Mucosa of descending colon (tissue), 3 donors: ENCODE results near the gene PFKM. TPM values are rescaled to one million over a fixed set of nuclear protein-coding genes. Genes with fewer than 3 reads are reported as not detected.
"Not testable (repeated sequence)": the region's sequence is repeated elsewhere in the genome, so short reads cannot be mapped to it uniquely, and the experiment has no call there.

Experiments used
- ATAC-seq: fragments of 200-7000 bp; cut with Tn5 transposase; one replicate; pipeline ENCODE4 v1.9.1; 2020; ENCODE audit warnings: mild to moderate bottlenecking, moderate library complexity
- DNase-seq, 3 donors: peaks; one replicate each; pipeline ENCODE4 v3.0.0-alpha.2; 2020
- H3K36me3 ChIP-seq: fragments of 200-600 bp; one replicate; pipeline ENCODE4 v1.8.0; 2021; ENCODE audit warnings: low read depth, mild to moderate bottlenecking
- H3K4me1 ChIP-seq: fragments of 200-600 bp; one replicate; pipeline ENCODE4 v1.8.0; 2021; ENCODE audit warnings: low read depth, mild to moderate bottlenecking
- H3K4me3 ChIP-seq: fragments of 200-600 bp; one replicate; pipeline ENCODE4 v1.8.0; 2021; ENCODE audit warnings: mild to moderate bottlenecking
- H3K9me3 ChIP-seq: fragments of 200-600 bp; one replicate; pipeline ENCODE4 v1.8.0; 2021; ENCODE audit warnings: mild to moderate bottlenecking
- intact Hi-C, 2 donors: fragments of 100-400 bp; cut with DNase I in 1 of 2; cut with micrococcal nuclease in 1 of 2; formaldehyde crosslinking; loops; one replicate each; pipeline versions ENCODE4 v1.11.0 to v1.11.1; 2022; cut with DNase I, micrococcal nuclease
- total RNA-seq, 3 donors: library from RNA; stranded (reverse); fragmentation: NEBNext Ultra II Directional in 2 of 3; extraction: Animal tissue kit (Norgen Biotek cat#: 25700) in 2 of 3; gene quantifications; one replicate each; pipeline versions ENCODE4 v1.2.1 to v1.2.4, GENCODE V29; 2021 to 2023
- TF ChIP-seq, protein P1 (sequence below): fragments of 200-600 bp; IDR thresholded peaks from one replicate; pipeline ENCODE4 v1.8.0; 2022; ENCODE audit warnings: antibody characterized with exemption, mild to moderate bottlenecking
- donor health status: DM: no; HTN: no; CAD: no; lungs with moderate emphysema.
- donor health status: DM: no; HTN: no; CAD: no.
- donor health status: DM: no; HTN: yes; CAD: no.

Gene PFKM
- total RNA-seq, 3 donors from 2014 or later = 37.3 to 98.8 (median 40.9) TPM

DNA sequence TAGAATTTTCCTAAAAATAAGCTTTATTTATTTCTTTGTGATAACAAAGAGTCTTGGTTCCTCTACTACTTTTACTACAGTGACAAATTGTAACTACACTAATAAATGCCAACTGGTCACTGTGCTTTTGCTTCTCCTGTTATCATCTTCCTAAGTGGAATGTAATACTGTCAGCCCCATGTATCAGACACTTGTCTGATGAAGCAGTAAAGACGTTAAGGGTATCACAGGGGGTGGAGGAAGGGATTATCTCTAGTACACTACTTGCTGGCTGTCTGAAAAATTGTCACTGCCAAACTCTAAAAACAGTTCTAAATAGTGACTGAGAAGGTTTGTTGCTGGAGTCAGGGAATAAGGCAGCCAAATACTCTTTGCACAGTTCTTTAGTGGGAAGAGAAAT is 26.8 kb downstream of the PFKM start:
- intact Hi-C loops = no loop called here
- Histone ChIP-seq H3K36me3 (peaks cover 6% of the 10 kb centered on the region), H3K4me1 (no peaks in the 10 kb centered on the region), H3K4me3 (no peak overlapping the region), H3K9me3 (no peaks in the 10 kb centered on the region)
- DNase-seq (no peak), ATAC-seq (no peak)
- TF ChIP-seq, protein P1, sequence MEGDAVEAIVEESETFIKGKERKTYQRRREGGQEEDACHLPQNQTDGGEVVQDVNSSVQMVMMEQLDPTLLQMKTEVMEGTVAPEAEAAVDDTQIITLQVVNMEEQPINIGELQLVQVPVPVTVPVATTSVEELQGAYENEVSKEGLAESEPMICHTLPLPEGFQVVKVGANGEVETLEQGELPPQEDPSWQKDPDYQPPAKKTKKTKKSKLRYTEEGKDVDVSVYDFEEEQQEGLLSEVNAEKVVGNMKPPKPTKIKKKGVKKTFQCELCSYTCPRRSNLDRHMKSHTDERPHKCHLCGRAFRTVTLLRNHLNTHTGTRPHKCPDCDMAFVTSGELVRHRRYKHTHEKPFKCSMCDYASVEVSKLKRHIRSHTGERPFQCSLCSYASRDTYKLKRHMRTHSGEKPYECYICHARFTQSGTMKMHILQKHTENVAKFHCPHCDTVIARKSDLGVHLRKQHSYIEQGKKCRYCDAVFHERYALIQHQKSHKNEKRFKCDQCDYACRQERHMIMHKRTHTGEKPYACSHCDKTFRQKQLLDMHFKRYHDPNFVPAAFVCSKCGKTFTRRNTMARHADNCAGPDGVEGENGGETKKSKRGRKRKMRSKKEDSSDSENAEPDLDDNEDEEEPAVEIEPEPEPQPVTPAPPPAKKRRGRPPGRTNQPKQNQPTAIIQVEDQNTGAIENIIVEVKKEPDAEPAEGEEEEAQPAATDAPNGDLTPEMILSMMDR = no peak

- H3K4me1 ChIP-seq = peaks cover 4% of the 10 kb centered on the region
- ATAC-seq (no peak), DNase-seq (no peak)
- intact Hi-C loops = no loop called here
- TF ChIP-seq, protein P1 = no peak
- no peaks in the 10 kb centered on the region for H3K36me3 ChIP-seq
- H3K4me3 ChIP-seq = no peak overlapping the region
- no peaks in the 10 kb centered on the region for H3K9me3 ChIP-seq
Observed at GRCh38 chr12:48151103-48151771, 32.1 kb downstream of the PFKM start.

- H3K36me3 ChIP-seq, intact Hi-C loops, H3K9me3 ChIP-seq, DNase-seq, ATAC-seq, H3K4me3 ChIP-seq: not testable (repeated sequence)
- peaks cover 10% of the 10 kb centered on the region for H3K4me1 ChIP-seq
Observed at GRCh38 chr12:48155786-48156185, 36.6 kb downstream of the PFKM start.

DNA sequence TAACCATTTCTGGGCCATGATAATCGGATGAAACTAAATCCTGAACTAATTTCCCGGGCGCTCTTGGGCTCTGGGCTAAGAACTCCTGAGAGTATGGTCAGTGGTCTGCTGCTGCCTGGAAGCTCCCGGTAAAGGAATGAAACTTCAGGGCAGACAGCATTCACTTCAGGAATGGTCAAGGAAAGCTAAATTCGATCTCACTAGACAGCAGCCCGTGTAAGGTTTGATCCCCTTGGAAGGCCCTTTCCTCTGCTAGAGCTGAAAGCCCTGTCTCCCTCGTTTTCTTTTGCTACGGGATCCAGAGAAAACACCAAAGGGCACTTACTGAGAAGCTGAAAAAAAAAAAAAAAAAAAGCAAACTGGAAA is 37.5 kb downstream of the PFKM start:
- Histone ChIP-seq H3K36me3 (no peaks in the 10 kb centered on the region), H3K4me3 (peak overlapping the region; percentile 64), H3K9me3 (no peaks in the 10 kb centered on the region), H3K4me1 (peaks cover 10% of the 10 kb centered on the region)
- DNase-seq (no peak), ATAC-seq (no peak)
- intact Hi-C loops = no loop called here
- TF ChIP-seq, protein P1 = no peak

DNA sequence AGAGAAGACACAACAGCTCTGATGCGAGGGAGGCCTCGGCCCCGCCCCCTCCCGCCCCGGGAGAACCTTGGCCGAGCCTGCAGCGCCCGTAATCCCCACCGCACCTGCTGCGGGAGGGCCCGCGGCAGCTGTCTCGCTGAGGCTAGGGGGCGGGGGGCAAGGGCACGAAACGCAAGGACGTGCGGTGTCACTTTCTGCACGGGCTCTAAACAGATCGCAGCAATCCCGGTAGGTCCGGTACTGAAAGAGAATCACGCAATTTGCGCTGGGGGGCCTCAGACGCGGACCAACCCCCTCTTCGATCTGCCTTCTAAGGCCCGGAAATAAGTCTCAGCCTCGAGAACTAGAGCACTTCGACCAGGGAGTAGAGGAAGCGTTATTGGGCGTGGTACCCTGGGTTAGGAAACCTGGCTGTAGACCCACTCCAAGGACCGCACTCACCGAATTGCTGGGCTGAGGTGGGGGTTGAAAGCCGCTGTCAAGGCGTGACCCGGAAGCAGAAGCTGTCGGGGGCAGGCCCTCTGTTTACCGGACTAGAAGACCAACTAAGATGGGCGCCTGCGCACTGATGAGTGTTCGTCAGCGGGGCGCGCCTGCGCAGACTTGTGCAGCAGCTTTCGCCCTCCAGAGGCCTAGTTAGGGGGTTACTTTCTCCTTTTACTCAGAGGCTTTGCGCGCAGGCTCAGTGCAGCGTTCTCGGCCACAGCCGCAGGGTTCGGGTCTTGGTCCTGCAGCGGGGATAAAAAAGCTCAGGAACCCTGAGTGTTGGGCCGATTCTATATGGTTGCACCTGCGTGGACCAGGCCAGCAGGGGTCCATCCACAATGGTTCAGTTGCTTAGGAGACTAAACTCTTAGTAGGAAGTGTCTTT is 38.1 kb downstream of the PFKM start, which contains the start of gene ASB8:
TSS of gene ASB8 (minus strand) at position 498 of the 871 bp plus-strand sequence. CDS start 4,019 bp downstream, outside the sequence.
- peaks cover 10% of the 10 kb centered on the region for H3K4me1 ChIP-seq
- no peaks in the 10 kb centered on the region for H3K36me3 ChIP-seq
- peak within 1 kb of the TSS; percentile 64 for H3K4me3 ChIP-seq
- DNase-seq (peak; percentile 99), ATAC-seq (peak; percentile 99)
- intact Hi-C loops = no loop called here
- TF ChIP-seq, protein P1 = peak; percentile 39
- no peaks in the 10 kb centered on the region for H3K9me3 ChIP-seq

DNA sequence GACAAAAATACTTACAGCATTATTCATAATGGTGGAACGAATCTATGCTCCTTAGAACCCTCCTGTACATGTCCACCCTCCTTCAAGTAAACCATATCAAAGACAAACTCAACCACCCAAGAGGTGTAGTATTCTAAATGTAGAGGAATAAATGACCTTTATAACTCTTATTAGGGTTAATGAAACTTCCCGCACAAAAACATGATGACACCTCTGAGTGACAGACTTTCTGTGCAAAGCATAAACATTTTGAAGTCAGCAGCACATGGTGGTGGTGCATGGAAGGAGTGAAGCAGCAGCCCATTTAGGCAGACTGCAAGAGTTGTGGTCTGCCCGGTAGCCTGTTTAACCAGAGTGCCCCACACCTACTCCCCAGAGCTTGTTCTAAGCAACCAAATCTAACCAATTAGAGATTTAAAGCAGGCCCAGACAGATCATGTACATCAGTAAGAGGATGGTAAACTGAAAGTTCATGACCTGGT is 38.8 kb downstream of the PFKM start:
- intact Hi-C loops = no loop called here
- no peaks in the 10 kb centered on the region for H3K36me3 ChIP-seq
- peaks cover 10% of the 10 kb centered on the region for H3K4me1 ChIP-seq
- DNase-seq (no peak), ATAC-seq (no peak)
- peak overlapping the region; percentile 64 for H3K4me3 ChIP-seq
- no peaks in the 10 kb centered on the region for H3K9me3 ChIP-seq
- TF ChIP-seq, protein P1 = no peak
